Small intestine (tissue), 7 donors: ENCODE data around the gene EIF3C. TPM values are rescaled to one million over a fixed set of nuclear protein-coding genes. Genes with fewer than 3 reads are reported as not detected.
"Not testable (repeated sequence)": the region's sequence is repeated elsewhere in the genome, so short reads cannot be mapped to it uniquely, and the experiment has no call there.

ENCODE experiments used
- DNase-seq, 2 donors: peaks; one replicate each; pipeline versions ENCODE4 v3.0.0 to v3.0.0-alpha.2; 2013
- FAIRE-seq: peaks from 2 replicates; lab custom pipeline; 2012; peaks lifted over from hg19 to GRCh38; lab: Jason Lieb, UNC
- H3K27ac ChIP-seq, 3 donors: one replicate each; pipeline ENCODE4 v1.5.1; 2013; ENCODE audit warnings: low read length in 2 of 3, mild to moderate bottlenecking in 2 of 3, control low read depth in 1 of 3, inconsistent platforms in 1 of 3, low read depth in 1 of 3, moderate library complexity in 1 of 3
- H3K27me3 ChIP-seq, 3 donors: one replicate each; pipeline ENCODE4 v1.6.1; 2013; ENCODE audit warnings: low read length in 3 of 3, inconsistent platforms in 1 of 3; ENCODE audit not compliant: control insufficient read depth in 3 of 3, insufficient read depth in 3 of 3
- H3K36me3 ChIP-seq, 3 donors: one replicate each; pipeline ENCODE4 v1.6.1; 2013; ENCODE audit warnings: low read length in 3 of 3, inconsistent platforms in 1 of 3, low read depth in 1 of 3, mild to moderate bottlenecking in 1 of 3, moderate library complexity in 1 of 3; ENCODE audit not compliant: control insufficient read depth in 3 of 3, insufficient read depth in 2 of 3
- H3K4me1 ChIP-seq, 3 donors: one replicate each; pipeline ENCODE4 v1.6.1; 2013; ENCODE audit warnings: low read length in 2 of 3, inconsistent platforms in 1 of 3, low read depth in 1 of 3, mild to moderate bottlenecking in 1 of 3, moderate library complexity in 1 of 3; ENCODE audit not compliant: control insufficient read depth in 3 of 3, insufficient read depth in 2 of 3
- H3K4me3 ChIP-seq, 3 donors: one replicate each; pipeline ENCODE4 v1.5.1; 2013; ENCODE audit warnings: low read length in 3 of 3, control low read depth in 1 of 3, inconsistent platforms in 1 of 3, low read depth in 1 of 3, mild to moderate bottlenecking in 1 of 3, moderate library complexity in 1 of 3
- H3K9me3 ChIP-seq, 2 donors: one replicate each; pipeline ENCODE4 v1.6.1; 2013; ENCODE audit warnings: low read depth in 1 of 2, low read length in 1 of 2; ENCODE audit not compliant: control insufficient read depth in 2 of 2, insufficient read depth in 1 of 2
- WGBS, 3 donors: extraction: QIAGEN DNeasy Blood & Tissue Kit; methylation state at CpG; one replicate each; pipeline ENCODE4 v1.1.7; 2013; 5-methylcytosine and 5-hydroxymethylcytosine counted together
- polyA plus RNA-seq, 4 donors: library from polyadenylated mRNA; stranded (reverse) in 3 of 4; unstranded in 1 of 4; fragments of 200-250 nt in 3 of 4; fragments of 120-200 nt in 1 of 4; gene quantifications; one replicate each; pipeline versions ENCODE4 v1.2.1 to v1.2.3, GENCODE V29; 2013
- donor health status: healthy with polysubstance abuse.
- donor health status: control.
- donor health status: control.
- donor health status: Bipolar disorder and iron deficiency.
- donor health status: healthy.

Gene EIF3C
- polyA plus RNA-seq, 4 donors: 430 to 869 (median 564) TPM

DNA sequence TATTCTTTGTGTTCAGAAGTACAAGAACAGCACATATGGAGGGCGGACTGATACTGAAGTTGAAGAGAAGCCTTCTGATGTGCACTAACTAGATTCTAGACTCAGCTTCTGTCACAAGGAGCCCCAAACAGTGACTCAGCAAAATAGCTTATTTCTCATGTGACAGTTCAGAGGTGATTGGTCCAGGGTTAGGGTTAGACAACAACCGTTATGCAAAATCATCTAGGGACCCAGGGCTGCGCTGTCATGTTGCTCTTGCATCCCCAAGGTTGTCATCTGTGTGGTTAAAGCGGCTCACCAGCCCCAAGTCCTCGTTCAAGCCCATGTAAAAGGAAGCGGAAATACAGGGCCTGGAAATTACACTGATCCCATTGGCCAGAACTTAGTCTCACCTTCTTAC, 70.4 kb downstream of the EIF3C start:
- not testable (repeated sequence) for H3K27ac ChIP-seq, H3K36me3 ChIP-seq, H3K27me3 ChIP-seq, H3K4me1 ChIP-seq, H3K9me3 ChIP-seq, H3K4me3 ChIP-seq, DNase-seq, FAIRE-seq
- WGBS, 3 donors: no CpG with 5 or more reads among the region's 6 CpGs

DNA sequence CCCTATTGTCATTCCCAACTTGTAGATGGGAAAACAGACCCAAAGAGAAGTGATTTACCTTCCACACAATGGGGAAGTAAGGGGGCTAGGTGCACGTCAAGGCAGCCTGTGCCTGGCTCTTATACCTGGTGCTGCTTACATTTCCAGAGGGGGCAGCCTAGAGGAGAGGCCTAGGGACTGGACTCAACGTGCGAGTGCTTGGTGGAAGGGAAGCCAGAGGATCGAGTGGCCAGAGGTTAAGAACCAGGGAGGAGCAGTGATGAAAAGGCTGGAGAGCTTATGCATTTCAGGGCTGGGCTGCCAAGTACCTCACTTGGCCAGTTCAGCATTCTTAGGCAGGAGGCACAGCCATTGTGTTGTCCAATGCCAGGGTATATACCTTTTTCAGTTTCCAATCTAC, 71.1 kb downstream of the EIF3C start:
- H3K27ac ChIP-seq, FAIRE-seq, H3K27me3 ChIP-seq, H3K36me3 ChIP-seq, H3K9me3 ChIP-seq, H3K4me1 ChIP-seq, DNase-seq, H3K4me3 ChIP-seq: not testable (repeated sequence)
- no CpG with 5 or more reads among the region's 4 CpGs for WGBS, 3 donors

Other genes with a start within 250 kb of the EIF3C start
- under 1 TPM in 2 of 4 donors, not detected in 2; 0.10 to 0.46 TPM for gene NPIPB7, start 239.1 kb upstream of the EIF3C start, polyA plus RNA-seq
- 10 to 100 TPM in 2 of 4 donors, 1 to 10 TPM in 2; 4.7 to 81.3 (median 20.3) TPM for gene CLN3, start 219.4 kb upstream of the EIF3C start, polyA plus RNA-seq
- 10 to 100 TPM in 1 of 4 donors, 1 to 10 TPM in 2, under 1 TPM in 1; 0.89 to 11.9 (median 2.3) TPM for gene APOBR, start 216.8 kb upstream of the EIF3C start, polyA plus RNA-seq
- under 1 TPM in 2 of 4 donors, not detected in 2; 0.15 to 0.46 TPM for gene IL27, start 204.6 kb upstream of the EIF3C start, polyA plus RNA-seq
- gene NUPR1, start 172.5 kb upstream of the EIF3C start, polyA plus RNA-seq: 100 to 1,000 TPM in 1 of 4 donors, 10 to 100 TPM in 1, 1 to 10 TPM in 2; 3.1 to 104 (median 13.0) TPM
- gene SGF29, start 157.5 kb upstream of the EIF3C start, polyA plus RNA-seq: 10 to 100 TPM; 18.1 to 46.3 (median 34.1) TPM
- gene SULT1A2, start 114.4 kb upstream of the EIF3C start, polyA plus RNA-seq: 100 to 1,000 TPM in 2 of 4 donors, 10 to 100 TPM in 1, 1 to 10 TPM in 1; 6.5 to 321 (median 123) TPM
- gene SULT1A1, start 101.4 kb upstream of the EIF3C start, polyA plus RNA-seq: 100 to 1,000 TPM in 2 of 4 donors, 10 to 100 TPM in 2; 69.7 to 710 (median 271) TPM
- gene NPIPB8, start 73.4 kb upstream of the EIF3C start, polyA plus RNA-seq: 1 to 10 TPM in 1 of 4 donors, under 1 TPM in 1, not detected in 2; 0.03 to 2.2 TPM
- 1 to 10 TPM in 1 of 4 donors, under 1 TPM in 1, not detected in 2; 0.10 to 3.6 TPM for gene NPIPB9, start 40.3 kb downstream of the EIF3C start, polyA plus RNA-seq
- 100 to 1,000 TPM in 1 of 4 donors, 10 to 100 TPM in 3; 51.9 to 114 (median 65.1) TPM for gene ATXN2L, start 111.5 kb downstream of the EIF3C start, polyA plus RNA-seq
- gene TUFM, start 134.9 kb downstream of the EIF3C start, polyA plus RNA-seq: 100 to 1,000 TPM; 145 to 293 (median 212) TPM
- gene SH2B1, start 152.4 kb downstream of the EIF3C start, polyA plus RNA-seq: 10 to 100 TPM; 26.2 to 76.0 (median 42.5) TPM
- gene ATP2A1, start 167.0 kb downstream of the EIF3C start, polyA plus RNA-seq: 1 to 10 TPM in 3 of 4 donors, under 1 TPM in 1; 0.90 to 4.2 (median 3.0) TPM
- gene RABEP2, start 213.8 kb downstream of the EIF3C start, polyA plus RNA-seq: 10 to 100 TPM; 26.5 to 55.7 (median 29.8) TPM
- gene CD19, start 220.5 kb downstream of the EIF3C start, polyA plus RNA-seq: 1 to 10 TPM in 2 of 4 donors, under 1 TPM in 1, not detected in 1; 0.81 to 2.4 (median 1.1) TPM
- 10 to 100 TPM; 16.5 to 53.0 (median 22.5) TPM for gene NFATC2IP, start 239.5 kb downstream of the EIF3C start, polyA plus RNA-seq